HCT116 (cell line): ENCODE measurements around the gene ACTN1.

Experiments used
- CTCF ChIP-seq, 3 experiments: fragments of 200-600 bp in 1 of 3; sonication (generic) in 1 of 3; IDR thresholded peaks in 2 of 3; conservative IDR thresholded peaks in 1 of 3; 2 replicates each; pipeline ENCODE4 v1.5.1; 2012 to 2017; ENCODE audit warnings: low read depth in 2 of 3, low read length in 2 of 3, antibody characterized with exemption in 1 of 3, borderline replicate concordance in 1 of 3, control low read depth in 1 of 3, mild to moderate bottlenecking in 1 of 3, mixed read lengths in 1 of 3, mixed run types in 1 of 3, moderate library complexity in 1 of 3; ENCODE audit not compliant: insufficient read depth in 1 of 3
- EZH2 ChIP-seq: fragments of 200-600 bp; sonication (generic); IDR thresholded peaks from 2 replicates; pipeline ENCODE4 v1.6.1; 2017; ENCODE audit warnings: antibody characterized with exemption, mixed run types
- EZH2phosphoT487 ChIP-seq: fragments of 200-600 bp; IDR thresholded peaks from 2 replicates; pipeline ENCODE4 v1.6.1; 2018; ENCODE audit warnings: antibody characterized with exemption, borderline replicate concordance
- POLR2A ChIP-seq: IDR thresholded peaks from 2 replicates; pipeline ENCODE4 v1.7.0; 2011; ENCODE audit warnings: borderline replicate concordance; ENCODE audit not compliant: insufficient read depth, insufficient read length; ENCODE audit errors: extremely low read depth
- POLR2AphosphoS5 ChIP-seq: IDR thresholded peaks from 2 replicates; pipeline ENCODE4 v1.6.1; 2011; ENCODE audit warnings: mild to moderate bottlenecking, low read depth, low read length, moderate library complexity
- RAD21 ChIP-seq: IDR thresholded peaks from 2 replicates; pipeline ENCODE4 v1.6.1; 2012; ENCODE audit warnings: low read depth, mild to moderate bottlenecking
- REST ChIP-seq: IDR thresholded peaks from 2 replicates; pipeline ENCODE4 v1.6.1; 2012; ENCODE audit warnings: low read depth
- SP1 ChIP-seq: IDR thresholded peaks from 2 replicates; pipeline ENCODE4 v1.6.1; 2012; ENCODE audit warnings: low read depth
- YY1 ChIP-seq: IDR thresholded peaks from 2 replicates; pipeline ENCODE4 v1.6.1; 2011; ENCODE audit warnings: low read length, low read depth, moderate library complexity, mild to moderate bottlenecking; ENCODE audit not compliant: insufficient replicate concordance; ENCODE audit errors: extremely low read depth
- TF ChIP-seq, protein P1 (sequence below): IDR thresholded peaks from 2 replicates; pipeline ENCODE4 v1.6.1; 2011; ENCODE audit warnings: mild to moderate bottlenecking, low read length, moderate library complexity; ENCODE audit not compliant: insufficient replicate concordance; ENCODE audit errors: extremely low read depth

GRCh38 chr14:68824207-68824516 lies 154.9 kb downstream of the ACTN1 start:
- TF ChIP-seq CTCF (IDR thresholded peaks at IDR 0.05 in 2 of 3, conservative IDR thresholded peaks at IDR 0.05 in 1 of 3; ENCODE audit: borderline replicate concordance in 1 of 3, insufficient read depth in 1 of 3, low read depth in 2 of 3, low read length in 2 of 3) (no peak), RAD21 (no peak), EZH2 (no peak), POLR2AphosphoS5 (no peak), REST (no peak), YY1 (no peak), EZH2phosphoT487 (no peak), POLR2A (no peak), SP1 (no peak)
- TF ChIP-seq, protein P1, sequence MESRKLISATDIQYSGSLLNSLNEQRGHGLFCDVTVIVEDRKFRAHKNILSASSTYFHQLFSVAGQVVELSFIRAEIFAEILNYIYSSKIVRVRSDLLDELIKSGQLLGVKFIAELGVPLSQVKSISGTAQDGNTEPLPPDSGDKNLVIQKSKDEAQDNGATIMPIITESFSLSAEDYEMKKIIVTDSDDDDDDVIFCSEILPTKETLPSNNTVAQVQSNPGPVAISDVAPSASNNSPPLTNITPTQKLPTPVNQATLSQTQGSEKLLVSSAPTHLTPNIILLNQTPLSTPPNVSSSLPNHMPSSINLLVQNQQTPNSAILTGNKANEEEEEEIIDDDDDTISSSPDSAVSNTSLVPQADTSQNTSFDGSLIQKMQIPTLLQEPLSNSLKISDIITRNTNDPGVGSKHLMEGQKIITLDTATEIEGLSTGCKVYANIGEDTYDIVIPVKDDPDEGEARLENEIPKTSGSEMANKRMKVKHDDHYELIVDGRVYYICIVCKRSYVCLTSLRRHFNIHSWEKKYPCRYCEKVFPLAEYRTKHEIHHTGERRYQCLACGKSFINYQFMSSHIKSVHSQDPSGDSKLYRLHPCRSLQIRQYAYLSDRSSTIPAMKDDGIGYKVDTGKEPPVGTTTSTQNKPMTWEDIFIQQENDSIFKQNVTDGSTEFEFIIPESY, result no peak
